GM19372 (cell line): ENCODE data around the gene TUBE1.

Experiments
- ATAC-seq: cut with Tn5 transposase; IDR thresholded peaks from one replicate; pipeline ENCODE4 v1.9.1; 2021; ENCODE audit warnings: mild to moderate bottlenecking, low read depth, moderate library complexity; ENCODE audit not compliant: unreplicated experiment

Gene TUBE1

GRCh38 chr6:112037783-112038216, 49.5 kb downstream of the TUBE1 start:
- no peak for ATAC-seq

- no peak for ATAC-seq
Measured at GRCh38 chr6:112036088-112036637, 51.1 kb downstream of the TUBE1 start.

DNA sequence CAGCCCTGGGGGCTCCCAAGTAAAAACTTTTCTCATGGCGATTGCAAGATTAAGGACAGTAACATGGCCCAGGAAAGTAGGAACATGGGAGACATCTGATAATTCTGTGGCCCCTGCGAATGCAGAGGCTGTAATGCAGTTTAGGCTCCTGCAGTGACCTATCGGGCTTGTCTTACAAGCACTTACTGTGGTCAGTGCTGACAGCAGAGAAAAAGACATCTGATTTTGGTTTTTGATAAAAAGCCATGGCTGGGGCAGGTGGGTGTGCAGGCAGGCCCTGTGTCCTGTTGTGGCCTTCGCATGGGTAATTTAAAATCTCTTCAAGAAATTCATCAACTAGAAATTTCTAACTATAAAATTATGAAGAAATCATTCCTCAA, 52.7 kb downstream of the TUBE1 start:
- no peak for ATAC-seq

GRCh38 chr6:112033791-112034615, 53.3 kb downstream of the TUBE1 start:
- no peak for ATAC-seq

DNA sequence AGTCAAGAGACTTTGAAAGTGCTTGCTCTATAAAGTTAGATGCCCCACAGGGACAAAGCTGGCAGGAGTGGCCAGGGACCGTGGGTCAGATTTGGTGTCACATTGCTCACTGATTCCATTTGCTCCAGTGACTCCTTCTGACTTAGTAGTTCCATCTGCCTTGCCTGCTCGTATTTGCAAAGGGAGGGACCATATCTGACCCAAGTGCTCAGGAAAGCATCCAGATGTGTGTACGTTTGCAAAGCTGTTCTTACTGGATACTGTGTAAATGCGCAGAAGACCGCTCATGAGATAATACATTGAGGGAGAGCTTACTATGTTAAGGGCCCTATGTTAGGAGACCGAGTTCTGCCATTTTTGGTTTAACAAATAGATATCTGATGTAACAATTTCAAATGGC, 54.6 kb downstream of the TUBE1 start:
- ATAC-seq = no peak

DNA sequence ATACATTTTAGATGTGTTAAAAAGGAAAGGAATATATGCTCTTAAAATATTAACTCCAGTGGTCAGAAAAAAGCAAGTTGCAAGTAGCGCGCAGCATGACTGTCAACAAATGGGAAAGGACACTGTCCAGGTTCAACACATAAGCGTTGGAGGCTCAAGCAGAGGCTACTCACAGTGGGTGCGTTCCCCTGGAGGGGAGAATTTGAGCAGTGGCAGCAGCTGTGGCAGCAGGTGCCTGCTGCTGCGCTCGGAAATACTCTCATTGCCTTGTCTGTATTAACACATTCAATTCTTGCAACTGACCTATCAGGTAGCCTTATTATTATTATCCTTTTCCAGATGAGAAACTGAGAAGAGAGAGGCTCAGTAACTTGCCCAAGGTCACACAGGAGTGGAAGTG, 55.3 kb downstream of the TUBE1 start:
- no peak for ATAC-seq

DNA sequence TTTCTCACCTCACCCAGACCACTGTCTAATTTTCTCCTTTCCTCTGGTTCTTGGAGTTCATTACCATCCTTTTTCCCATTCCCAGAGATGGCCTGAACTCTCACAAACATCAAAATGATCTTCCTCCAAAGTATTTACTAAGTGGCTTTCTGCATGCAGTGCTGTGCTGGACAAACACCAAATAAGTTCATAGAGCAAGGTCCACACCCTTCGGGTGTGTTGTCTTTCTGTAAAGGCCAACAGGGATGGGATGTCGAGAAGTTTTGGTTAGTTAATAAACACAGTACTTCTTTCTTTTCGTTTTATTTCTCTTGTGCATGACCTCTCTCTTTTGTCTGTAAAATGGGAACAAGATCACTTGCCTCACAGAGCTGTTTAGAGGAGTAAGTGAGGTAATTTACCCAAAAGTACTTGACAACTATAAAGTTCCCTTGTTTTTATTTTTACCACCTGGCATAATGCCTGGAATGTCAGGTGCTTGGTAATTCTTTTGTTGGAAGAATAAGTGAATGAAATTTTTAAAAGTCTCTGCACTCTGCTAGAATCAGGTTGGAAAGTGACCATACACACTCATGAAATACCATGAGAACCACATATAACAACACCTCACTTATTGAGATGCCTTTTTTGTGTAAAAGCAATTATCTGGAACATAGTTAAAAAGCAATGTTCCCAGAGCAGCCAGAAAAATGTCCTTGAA, 56.2 kb downstream of the TUBE1 start:
- no peak for ATAC-seq

- ATAC-seq = no peak
Measured at GRCh38 chr6:112030206-112030960, 56.9 kb downstream of the TUBE1 start.

- ATAC-seq = peak; percentile 75
Measured at GRCh38 chr6:112029045-112029822, 58.0 kb downstream of the TUBE1 start.

DNA sequence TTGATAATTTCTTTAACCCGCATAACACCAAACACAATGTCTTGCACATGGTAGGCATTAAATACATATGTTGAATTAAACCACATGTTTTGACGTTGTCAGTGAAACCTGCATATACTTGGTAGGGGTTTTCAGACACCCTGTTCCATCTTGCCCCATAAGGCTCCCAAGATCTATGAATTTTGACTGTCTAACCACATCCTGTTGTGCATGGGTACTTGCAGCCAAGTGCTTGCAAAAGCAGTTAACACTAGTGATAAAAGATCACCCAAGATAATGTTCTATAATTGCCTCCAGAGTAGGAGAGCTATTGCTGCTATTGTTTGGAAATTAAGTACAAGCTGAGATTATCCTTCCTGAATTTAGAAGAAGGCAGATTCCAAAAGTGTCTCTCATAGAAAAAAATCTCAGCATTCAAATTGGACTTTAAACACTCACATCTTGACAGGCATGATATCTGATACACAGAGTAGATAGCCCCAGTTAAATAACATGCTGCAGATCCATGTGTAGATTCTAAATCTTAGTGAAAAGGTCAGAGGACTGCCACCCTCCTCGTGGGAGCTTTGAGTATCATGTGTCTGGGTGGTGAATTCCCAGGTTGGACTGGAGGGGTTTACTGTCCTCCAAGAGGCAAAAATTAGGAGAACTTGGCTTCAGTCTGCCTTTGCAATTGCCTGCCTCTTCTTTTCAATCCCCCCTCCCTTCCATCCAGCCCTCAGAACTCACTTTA, 59.2 kb downstream of the TUBE1 start:
- peak; percentile 65 for ATAC-seq

DNA sequence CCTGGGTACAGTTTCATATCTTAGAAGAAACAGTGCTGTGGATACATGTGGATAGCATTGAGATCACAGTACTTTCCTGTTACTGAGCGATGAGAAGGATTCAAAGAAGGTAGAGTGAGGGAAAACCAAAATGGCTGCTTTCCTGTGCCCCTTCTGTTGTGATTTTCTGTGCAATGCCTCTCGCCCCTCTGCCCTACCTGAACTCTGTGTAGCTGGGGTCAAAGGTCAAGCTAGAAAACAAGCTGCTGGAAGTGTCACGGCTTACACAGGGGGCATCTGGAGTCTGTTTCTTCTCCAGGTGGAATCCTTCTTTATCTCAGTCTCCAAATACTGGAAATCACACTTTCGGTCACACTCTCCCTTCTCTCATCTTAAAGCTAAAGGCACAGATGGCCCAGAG, 60.3 kb downstream of the TUBE1 start:
- no peak for ATAC-seq

DNA sequence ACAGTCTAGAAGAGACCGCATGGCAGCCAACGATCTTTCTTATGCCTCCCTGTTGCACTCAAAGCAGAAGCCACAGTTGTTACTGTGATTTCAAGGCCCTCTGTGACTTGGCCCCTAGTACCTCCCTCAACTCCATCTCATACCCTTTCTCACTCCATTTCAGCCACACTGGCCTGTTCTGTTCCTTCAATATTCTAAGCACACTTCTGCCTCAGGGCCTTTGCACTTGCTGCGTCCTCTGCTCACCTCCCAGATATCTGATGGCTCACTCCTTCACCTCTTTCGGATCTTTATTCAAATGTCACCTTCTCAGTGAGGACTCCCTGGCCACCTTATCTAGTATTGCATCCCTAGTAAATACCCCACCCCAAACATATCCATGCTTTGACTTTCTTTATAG, 62.8 kb downstream of the TUBE1 start:
- no peak for ATAC-seq

DNA sequence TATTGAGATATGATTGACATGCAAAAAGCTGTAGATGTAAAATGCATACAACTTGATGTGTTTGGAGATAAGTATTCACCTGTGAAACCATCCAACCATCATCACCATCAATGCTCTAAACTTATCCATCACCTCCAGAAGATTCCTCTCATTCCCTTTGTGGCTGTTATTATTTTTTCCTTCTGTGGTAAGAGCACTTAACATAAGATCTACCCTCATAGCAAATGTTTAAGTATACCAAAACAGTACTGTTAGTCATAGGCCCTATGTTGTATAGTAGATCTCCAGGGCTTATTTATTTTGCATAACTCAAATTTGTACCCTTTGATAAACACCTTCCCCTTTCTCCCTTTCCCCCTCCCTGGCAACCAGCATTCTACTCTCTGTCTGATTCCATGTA, 64.5 kb downstream of the TUBE1 start:
- ATAC-seq = no peak

DNA sequence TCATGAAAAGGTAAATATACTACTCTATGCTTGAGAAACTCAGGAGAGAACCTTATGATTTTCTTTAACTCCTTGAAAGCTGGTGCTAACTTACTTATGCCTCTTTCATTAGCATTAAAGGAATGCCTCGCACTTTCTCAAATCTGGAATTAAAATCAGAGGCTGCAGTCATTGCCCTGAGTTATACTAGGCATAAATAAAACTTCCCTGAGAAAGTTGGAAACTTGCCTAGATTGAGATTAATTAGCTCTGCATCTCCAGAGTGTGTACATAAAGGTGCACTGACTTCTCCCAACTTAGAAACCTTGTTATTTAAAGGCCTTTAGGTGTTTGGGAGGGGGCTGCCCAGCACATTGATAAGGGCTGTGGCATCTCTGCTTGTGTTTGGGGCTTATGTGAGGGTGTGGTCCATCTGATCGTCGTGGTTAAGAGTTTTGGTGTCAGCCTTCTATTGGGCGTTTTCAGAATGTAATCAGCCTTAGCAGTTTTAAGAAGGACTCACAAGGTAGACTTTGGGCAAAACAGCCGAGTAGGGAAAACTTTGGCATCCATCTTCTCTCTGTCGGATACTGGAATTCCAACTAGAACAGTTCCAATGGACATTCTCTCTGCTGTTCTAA, 65.5 kb downstream of the TUBE1 start:
- ATAC-seq = no peak
